Choroid plexus epithelial cell (primary cell): ENCODE results near the gene PLXDC2.

Source experiments
- DNase-seq: peaks from one replicate; pipeline ENCODE4 v3.0.0-alpha.2; 2010; ENCODE audit warnings: low read depth
- H3K4me3 ChIP-seq: 2 replicates; pipeline ENCODE4 v1.5.1; 2011; ENCODE audit warnings: low read depth, mild to moderate bottlenecking, control low read depth, low read length, moderate library complexity
- TF ChIP-seq, protein P1 (sequence below): conservative IDR thresholded peaks from 2 replicates; pipeline ENCODE4 v1.5.1; 2011; ENCODE audit warnings: low read depth, mild to moderate bottlenecking, control low read depth, inconsistent platforms, low read length, moderate library complexity

The PLXDC2 gene

DNA sequence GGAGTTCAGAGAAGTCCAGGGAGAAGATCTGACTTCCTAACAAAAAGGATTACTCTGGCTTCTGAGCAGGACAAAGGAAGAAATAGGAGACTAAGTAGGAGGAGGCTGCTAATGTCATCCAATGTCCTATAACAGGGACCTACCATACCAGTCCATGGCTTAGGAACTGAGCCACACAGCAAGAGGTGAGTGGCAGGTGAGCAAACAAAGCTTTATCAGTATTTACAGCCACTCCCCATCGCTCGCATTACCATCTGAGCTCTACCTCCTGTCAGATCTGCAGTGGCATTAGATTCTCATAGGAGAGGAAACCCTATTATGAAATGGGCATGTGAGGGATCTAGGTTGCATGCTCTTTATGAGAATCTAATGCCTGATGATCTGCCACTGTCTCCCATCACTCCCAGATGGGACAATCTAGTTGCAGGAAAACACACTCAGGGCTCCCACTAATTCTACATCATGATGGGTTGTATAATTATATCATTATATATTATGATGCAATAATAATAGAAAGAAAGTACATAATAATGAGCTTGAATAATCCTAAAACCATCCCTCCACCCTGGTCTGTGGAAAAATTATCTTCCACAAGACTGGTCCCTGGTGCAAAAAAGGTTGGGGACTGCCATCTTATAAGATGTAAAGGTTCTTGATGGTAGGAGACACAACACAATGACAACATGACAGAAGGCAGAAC is 487.4 kb downstream of the PLXDC2 start:
- TF ChIP-seq, protein P1, sequence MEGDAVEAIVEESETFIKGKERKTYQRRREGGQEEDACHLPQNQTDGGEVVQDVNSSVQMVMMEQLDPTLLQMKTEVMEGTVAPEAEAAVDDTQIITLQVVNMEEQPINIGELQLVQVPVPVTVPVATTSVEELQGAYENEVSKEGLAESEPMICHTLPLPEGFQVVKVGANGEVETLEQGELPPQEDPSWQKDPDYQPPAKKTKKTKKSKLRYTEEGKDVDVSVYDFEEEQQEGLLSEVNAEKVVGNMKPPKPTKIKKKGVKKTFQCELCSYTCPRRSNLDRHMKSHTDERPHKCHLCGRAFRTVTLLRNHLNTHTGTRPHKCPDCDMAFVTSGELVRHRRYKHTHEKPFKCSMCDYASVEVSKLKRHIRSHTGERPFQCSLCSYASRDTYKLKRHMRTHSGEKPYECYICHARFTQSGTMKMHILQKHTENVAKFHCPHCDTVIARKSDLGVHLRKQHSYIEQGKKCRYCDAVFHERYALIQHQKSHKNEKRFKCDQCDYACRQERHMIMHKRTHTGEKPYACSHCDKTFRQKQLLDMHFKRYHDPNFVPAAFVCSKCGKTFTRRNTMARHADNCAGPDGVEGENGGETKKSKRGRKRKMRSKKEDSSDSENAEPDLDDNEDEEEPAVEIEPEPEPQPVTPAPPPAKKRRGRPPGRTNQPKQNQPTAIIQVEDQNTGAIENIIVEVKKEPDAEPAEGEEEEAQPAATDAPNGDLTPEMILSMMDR, result no peak
- H3K4me3 ChIP-seq, result no peak overlapping the region
- no peak for DNase-seq

GRCh38 chr10:20313665-20314064 is 497.4 kb downstream of the PLXDC2 start:
- DNase-seq, result no peak
- H3K4me3 ChIP-seq, result no peak overlapping the region
- TF ChIP-seq, protein P1, result no peak

- no peak for DNase-seq
- H3K4me3 ChIP-seq, result no peak overlapping the region
- TF ChIP-seq, protein P1, result no peak
Observed at GRCh38 chr10:20314431-20314830, 498.2 kb downstream of the PLXDC2 start.

GRCh38 chr10:20327954-20328353 is 511.7 kb downstream of the PLXDC2 start:
- H3K4me3 ChIP-seq, result no peak overlapping the region
- TF ChIP-seq, protein P1, result no peak
- no peak for DNase-seq

DNA sequence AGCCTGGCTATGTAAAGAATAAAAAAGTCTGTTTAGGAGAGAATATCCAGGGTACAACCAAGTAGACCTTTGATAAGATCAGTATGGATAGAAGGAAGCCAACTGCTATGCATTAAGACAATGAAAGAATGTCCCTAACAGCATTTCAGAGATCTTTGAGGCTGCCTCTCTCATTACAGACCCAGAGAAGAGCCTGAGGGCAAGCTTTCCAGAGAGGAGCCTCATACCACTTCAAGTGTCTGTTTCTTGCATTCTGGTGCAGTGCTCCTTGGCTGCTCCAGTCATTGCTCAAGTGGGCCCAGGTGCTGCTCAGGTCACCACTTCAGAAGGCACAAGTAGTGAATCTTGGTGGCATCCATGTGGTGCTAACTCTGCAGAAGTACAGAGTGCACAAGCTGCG is 514.0 kb downstream of the PLXDC2 start:
- TF ChIP-seq, protein P1, result no peak
- no peak for DNase-seq
- H3K4me3 ChIP-seq, result no peak overlapping the region

DNA sequence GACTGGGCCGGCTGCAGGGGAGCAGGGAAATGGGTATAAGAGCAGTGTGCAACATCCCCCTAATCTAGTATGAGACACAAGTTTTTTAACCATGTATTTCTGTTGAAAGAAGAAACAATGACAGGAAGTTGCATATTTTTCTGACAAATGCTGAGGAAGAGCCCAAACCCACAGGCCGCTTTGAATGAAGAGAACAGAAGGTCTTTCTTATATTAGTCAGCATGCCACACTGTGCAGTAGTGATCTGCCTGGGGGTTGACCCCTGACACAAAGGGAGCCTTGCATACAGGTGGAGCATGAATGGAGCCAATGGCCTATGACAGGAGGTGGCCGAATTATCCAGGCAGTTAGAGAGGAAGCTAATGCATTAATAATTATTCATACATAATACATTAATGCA is 518.3 kb downstream of the PLXDC2 start:
- H3K4me3 ChIP-seq, result no peak overlapping the region
- no peak for DNase-seq
- TF ChIP-seq, protein P1, result no peak
